Measurements from ENCODE around the gene PCDH9. TPM values are rescaled to one million over a fixed set of nuclear protein-coding genes. Genes with fewer than 3 reads are reported as not detected.

The PCDH9 gene
- total and polyA plus RNA-seq, 10 of the 15 experiments (the other 5 are each of a cell fraction or from before 2014, with no cell fraction given): 0.02 to 2.3 (median 0.05) TPM; not detected in 1

- TF ChIP-seq, protein P1, sequence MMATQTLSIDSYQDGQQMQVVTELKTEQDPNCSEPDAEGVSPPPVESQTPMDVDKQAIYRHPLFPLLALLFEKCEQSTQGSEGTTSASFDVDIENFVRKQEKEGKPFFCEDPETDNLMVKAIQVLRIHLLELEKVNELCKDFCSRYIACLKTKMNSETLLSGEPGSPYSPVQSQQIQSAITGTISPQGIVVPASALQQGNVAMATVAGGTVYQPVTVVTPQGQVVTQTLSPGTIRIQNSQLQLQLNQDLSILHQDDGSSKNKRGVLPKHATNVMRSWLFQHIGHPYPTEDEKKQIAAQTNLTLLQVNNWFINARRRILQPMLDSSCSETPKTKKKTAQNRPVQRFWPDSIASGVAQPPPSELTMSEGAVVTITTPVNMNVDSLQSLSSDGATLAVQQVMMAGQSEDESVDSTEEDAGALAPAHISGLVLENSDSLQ (IDR thresholded peaks at IDR 0.05): no peak
These were observed 814.7 kb downstream of the PCDH9 start (continued) for GRCh38 chr13:66415444-66415843.

DNA sequence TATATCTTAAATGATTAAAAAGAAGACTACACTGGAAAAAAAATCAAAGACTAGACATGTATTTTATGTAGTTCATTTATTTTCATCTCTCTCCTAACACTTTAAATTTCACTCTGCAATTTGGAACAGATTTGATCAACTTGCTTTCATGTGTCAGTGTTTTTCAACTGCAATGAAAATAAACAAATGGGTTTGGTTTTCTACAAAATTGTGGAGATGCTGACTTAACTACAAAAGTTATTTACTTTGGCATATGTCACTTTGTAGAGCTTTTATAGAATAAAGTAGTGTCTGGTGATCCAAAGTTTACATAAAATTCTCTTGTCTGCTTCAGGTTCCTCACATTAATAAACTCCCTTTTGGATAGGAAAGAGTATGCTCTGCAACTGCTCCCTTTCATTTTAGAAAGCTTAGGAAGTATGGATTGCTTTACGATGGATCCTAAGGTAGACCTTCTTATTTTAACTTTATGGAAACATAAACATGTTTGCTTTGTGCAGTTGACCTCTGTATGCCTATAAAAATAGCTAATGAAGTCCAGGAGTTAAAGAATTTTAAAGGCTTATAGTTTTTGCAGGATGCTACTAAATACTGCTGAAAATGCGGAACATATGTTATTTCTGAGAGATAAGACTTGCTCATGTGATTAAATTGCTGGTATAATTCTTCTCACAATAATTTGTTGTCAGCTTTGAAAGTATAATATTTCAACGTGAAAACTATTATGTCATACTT is 815.9 kb downstream of the PCDH9 start:
- Histone ChIP-seq H3K36me3 (ENCODE audit: control insufficient read depth in 2 of 2, insufficient read depth in 2 of 2, low read length in 1 of 2) (no peaks in the 10 kb centered on the region), H3K9me3 (replicated peaks; ENCODE audit: control insufficient read depth, insufficient read depth, low read length) (no peaks in the 10 kb centered on the region), H3K4me2 (ENCODE audit: control insufficient read depth, insufficient read depth) (no peak overlapping the region), H4K20me1 (ENCODE audit: control insufficient read depth, insufficient read depth) (no peaks in the 10 kb centered on the region), H2AFZ (ENCODE audit: control insufficient read depth, low read depth, low read length) (no peak overlapping the region), H3K4me1 (ENCODE audit: control insufficient read depth, insufficient read depth, low read length) (no peaks in the 10 kb centered on the region), H3K79me2 (ENCODE audit: control insufficient read depth, insufficient read depth, low read length) (no peaks in the 10 kb centered on the region), H3K27me3 (replicated peaks in 1 of 2; ENCODE audit: control insufficient read depth in 2 of 2, insufficient read depth in 2 of 2, low read length in 1 of 2) (no peaks in the 10 kb centered on the region), H3K4me3 (no peak overlapping the region), H3K27ac (ENCODE audit: control insufficient read depth, insufficient read depth) (no peak overlapping the region), H3K9ac (ENCODE audit: control insufficient read depth, insufficient read depth, low read length) (no peak overlapping the region)
- ChIA-PET POLR2A (no interaction called here), CTCF (interaction anchor here (0.5 kb wide), 1 partner anchor 15 kb away, joined by 3 read pairs; no protein-coding TSS in a partner anchor), RAD21 (ENCODE audit: unreplicated experiment) (no interaction called here), SMC1A (ENCODE audit: uncharacterized antibody, unreplicated experiment) (no interaction called here)
- intact Hi-C loops (cut with micrococcal nuclease; ENCODE audit: unreplicated experiment): no loop called here
- no peak for ATAC-seq
- WGBS (ENCODE audit: insufficient coverage, insufficient replicate concordance, low lambda C conversion rate, missing lambda C conversion rate): 19% methylated on average over 3 of the region's 3 CpGs
- BruUV-seq (replicated peaks): no TSS peak
- in situ Hi-C loops (cut with MboI): no loop called here
- DNase-seq (ENCODE audit: low read depth, low spot score): no peak
- FAIRE-seq: no peak
- no peak for TF ChIP-seq REST (IDR thresholded peaks at IDR 0.05; ENCODE audit: low read depth, low read length)
- no peak for TF ChIP-seq PRDM15 (CRISPR knock-in tag; IDR thresholded peaks at IDR 0.05)
- no peak for TF ChIP-seq NFXL1 (IDR thresholded peaks at IDR 0.05; ENCODE audit: borderline replicate concordance)
- TF ChIP-seq RELA (IDR thresholded peaks at IDR 0.05; ENCODE audit: borderline replicate concordance, partially characterized antibody): no peak
- no peak for TF ChIP-seq POLR2A (IDR thresholded peaks at IDR 0.05; ENCODE audit: low read depth, low read length)
- TF ChIP-seq EP300 (IDR thresholded peaks at IDR 0.05; ENCODE audit: borderline replicate concordance in 1 of 2, control insufficient read depth in 1 of 2, low read depth in 2 of 2, low read length in 2 of 2): no peak
- TF ChIP-seq IRF5 (IDR thresholded peaks at IDR 0.05; ENCODE audit: borderline replicate concordance): no peak
- no peak for TF ChIP-seq LARP7 (IDR thresholded peaks at IDR 0.05)
- no peak for TF ChIP-seq NR2C2 (IDR thresholded peaks at IDR 0.05; ENCODE audit: borderline replicate concordance, control insufficient read depth, insufficient read length, low read depth)
- TF ChIP-seq SP1 (IDR thresholded peaks at IDR 0.05; ENCODE audit: low read depth, low read length): no peak
- TF ChIP-seq RUNX3 (IDR thresholded peaks at IDR 0.05; ENCODE audit: low read length): no peak
